Smooth muscle cell of trachea (primary cell): Measurements from ENCODE around the gene UBE2J2. TPM values are rescaled to one million over a fixed set of nuclear protein-coding genes. Genes with fewer than 3 reads are reported as not detected.

ENCODE experiments used
- total RNA-seq: library from RNA; depleted of rRNA; stranded (reverse); fragments of >200 nt; gene quantifications from 2 replicates; pipeline ENCODE4 v1.2.1, GENCODE V29; 2014

Gene UBE2J2
- 48.3 and 110 TPM in 2 replicates for total RNA-seq

DNA sequence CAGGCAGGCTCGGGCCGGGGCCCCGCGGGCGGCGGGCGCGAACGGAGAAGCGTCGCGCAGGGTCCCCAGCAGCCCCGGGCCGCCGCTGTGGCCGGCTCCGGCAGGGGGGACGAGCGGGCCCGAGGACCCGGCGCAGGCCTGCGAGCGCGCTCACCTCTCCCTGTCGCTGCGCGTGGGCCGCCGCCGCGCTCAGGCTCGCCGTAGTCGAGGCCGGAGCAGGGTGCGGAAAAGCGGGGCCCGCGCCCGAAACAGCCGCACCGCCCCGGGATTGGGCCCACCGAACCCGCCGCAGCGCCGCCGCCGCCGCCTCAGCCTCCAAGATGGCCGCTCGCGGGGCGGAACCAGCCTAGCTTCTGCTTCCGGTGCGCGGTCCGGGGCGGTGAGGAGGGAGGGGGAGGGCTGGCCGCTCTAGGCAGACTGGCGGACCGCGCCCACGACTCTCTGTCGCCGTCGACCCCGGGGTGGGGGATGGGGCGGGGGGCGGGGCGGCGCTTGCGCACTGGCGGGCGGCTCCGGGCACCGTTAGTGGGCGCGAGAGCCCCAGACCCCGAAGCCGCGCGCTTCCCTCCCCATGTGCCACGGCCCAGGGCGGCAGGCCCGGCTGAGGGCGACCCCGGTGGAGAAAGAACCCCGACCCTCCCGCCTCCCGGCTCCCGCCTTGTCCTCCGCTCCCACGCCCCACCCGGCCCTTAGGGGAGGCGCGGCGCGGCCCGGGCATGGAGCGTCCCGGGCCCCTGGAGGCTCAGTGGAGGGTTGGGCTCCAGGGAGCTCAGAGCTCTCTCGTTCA, at the start of gene UBE2J2:
Gene UBE2J2 (minus strand): TSS at position 343 of the 787 bp plus-strand sequence. CDS start 5,862 bp downstream, outside the sequence.

DNA sequence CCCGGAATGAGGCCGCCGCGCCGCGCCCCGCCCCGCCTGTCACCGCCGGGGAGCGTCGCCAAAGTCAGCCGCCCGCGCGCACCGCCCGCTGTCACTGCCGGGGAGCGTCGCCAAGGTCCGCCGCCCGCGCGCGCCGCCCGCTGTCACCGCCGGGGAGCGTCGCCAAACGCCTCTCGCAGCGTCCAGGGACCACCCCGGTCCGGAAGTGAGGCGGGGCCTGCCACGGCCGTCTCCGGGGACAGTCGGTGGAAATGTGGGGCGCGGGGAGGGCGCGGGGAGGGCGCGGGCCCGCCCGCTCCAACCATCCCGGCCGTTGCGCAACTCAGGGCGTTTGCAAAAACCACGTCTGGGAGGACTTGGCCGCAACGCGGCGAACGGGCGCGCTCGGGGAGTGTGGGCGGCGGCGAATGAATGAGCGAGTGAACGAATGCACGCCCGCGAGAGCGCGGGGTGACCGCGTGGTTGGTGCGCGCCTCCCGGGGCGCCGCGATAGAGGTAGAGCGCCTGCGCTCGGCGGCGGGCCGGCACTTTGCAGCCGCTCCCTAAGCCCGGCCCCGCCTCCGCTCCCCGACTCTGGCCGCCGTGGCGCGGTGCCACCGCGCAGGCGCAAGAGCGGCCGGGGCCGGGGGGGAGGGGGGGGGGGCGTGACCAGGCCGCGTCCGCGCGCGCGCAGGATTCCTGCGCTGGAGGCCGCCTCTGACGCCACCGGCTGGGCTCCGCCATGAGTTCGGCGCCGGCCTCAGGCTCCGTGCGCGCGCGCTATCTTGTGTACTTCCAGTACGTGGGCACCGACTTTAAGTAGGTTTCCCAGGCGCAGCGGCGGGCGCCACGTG, 34.5 kb upstream of the UBE2J2 start, which contains the start of the genes ACAP3 and PUSL1:
Gene ACAP3 (minus strand): TSS at position 8 of the 833 bp plus-strand sequence. CDS start 115 bp downstream, outside the sequence.
Gene PUSL1 (plus strand): TSS at position 675 of the 833 bp plus-strand sequence. CDS start 47 bp downstream, at position 722.

DNA sequence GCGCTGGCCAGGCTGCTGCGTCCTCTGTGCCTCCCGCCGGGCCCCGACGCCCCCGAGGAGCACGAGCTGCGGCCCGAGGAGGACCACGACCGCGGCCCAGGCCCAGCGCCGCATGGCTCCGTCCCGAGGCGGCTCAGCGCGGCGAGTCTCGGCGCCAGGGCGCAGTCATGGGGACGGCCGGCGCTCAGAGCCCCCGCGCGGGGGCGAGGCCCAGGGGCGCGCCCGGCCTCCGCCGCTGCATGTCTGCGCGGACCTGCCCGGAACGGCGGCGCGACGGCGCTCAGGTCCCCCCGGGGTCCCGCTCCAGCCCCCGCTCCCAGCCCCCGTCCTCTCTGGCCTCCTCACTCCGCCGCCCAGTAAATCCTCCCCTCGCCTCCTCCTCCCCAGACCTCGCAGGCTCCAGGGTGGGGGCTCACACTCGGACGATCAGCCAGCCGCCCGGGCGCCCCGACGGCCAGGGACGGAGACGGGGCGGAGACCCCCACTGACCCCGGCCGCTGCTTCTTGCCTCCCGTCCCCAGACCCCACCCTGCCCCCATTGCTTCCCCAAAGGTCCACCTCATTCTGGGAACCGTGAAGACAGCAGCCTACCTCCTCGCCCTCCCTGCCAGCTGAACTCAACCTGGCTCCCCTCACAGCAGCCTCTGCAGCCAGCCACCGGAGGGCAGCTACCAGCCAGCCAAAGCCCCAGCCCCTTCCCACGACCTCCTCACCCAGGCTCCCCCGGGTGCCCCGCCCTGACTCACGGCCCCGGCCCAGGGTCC, 26.9 kb downstream of the UBE2J2 start, which contains the start of gene C1QTNF12:
Gene C1QTNF12 (minus strand): TSS at position 146 of the 764 bp plus-strand sequence. CDS start 32 bp downstream, at position 114.

DNA sequence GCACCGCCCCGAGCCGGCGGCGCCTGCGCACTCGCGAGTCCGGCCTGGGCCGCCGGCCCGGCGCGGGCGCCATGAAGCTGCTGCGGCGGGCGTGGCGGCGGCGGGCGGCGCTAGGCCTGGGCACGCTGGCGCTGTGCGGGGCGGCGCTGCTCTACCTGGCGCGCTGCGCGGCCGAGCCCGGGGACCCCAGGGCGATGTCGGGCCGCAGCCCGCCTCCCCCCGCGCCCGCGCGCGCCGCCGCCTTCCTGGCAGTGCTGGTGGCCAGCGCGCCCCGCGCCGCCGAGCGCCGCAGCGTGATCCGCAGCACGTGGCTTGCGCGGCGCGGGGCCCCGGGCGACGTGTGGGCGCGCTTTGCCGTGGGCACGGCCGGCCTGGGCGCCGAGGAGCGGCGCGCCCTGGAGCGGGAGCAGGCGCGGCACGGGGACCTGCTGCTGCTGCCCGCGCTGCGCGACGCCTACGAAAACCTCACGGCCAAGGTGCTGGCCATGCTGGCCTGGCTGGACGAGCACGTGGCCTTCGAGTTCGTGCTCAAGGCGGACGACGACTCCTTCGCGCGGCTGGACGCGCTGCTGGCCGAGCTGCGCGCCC, 41.4 kb downstream of the UBE2J2 start, which contains the start of gene B3GALT6:
Gene B3GALT6 (plus strand): TSS at position 30 of the 588 bp plus-strand sequence. CDS start 42 bp downstream, at position 72.

DNA sequence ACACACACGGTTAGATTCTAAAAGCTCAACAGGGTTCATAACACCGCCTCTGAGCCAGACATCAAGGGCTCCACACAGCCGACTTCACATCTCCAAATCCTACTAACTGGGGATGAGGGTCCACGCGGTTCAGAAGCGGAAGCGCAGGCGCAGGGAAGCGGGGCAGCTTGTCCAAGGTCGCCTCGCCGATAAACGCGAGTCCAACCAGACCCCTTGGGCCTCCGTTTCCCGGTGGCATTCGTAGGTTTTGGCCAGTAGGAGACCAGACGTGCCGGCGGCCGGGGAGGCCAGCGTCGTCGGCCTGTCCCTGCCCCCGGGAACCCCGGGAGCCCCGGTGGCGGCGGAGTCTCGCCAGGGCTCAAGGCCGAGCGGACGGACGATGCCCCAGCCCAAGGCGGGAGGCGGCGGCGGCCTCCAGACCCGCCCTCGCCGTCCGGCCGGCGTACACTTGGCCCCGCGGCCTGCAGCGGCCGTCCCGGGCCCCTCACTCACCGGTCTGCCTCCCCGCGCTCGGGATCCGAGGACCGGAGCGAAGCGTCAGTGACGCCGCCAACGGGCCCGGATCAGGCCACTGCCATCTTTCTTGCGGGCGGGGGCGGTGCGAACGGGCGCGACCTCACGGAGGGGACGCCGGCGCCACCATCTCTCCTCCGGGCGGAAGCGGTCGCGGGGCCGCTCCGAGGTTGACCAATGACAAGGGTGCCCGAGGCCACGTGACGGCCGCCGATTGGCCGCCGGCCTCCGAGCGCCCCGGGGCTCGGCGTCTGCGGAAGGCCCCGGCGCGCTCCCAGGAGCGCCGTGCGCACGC, 42.0 kb downstream of the UBE2J2 start, which contains the start of gene SDF4:
Gene SDF4 (minus strand): TSS at position 602 of the 808 bp plus-strand sequence. CDS start 3,229 bp downstream, outside the sequence.

DNA sequence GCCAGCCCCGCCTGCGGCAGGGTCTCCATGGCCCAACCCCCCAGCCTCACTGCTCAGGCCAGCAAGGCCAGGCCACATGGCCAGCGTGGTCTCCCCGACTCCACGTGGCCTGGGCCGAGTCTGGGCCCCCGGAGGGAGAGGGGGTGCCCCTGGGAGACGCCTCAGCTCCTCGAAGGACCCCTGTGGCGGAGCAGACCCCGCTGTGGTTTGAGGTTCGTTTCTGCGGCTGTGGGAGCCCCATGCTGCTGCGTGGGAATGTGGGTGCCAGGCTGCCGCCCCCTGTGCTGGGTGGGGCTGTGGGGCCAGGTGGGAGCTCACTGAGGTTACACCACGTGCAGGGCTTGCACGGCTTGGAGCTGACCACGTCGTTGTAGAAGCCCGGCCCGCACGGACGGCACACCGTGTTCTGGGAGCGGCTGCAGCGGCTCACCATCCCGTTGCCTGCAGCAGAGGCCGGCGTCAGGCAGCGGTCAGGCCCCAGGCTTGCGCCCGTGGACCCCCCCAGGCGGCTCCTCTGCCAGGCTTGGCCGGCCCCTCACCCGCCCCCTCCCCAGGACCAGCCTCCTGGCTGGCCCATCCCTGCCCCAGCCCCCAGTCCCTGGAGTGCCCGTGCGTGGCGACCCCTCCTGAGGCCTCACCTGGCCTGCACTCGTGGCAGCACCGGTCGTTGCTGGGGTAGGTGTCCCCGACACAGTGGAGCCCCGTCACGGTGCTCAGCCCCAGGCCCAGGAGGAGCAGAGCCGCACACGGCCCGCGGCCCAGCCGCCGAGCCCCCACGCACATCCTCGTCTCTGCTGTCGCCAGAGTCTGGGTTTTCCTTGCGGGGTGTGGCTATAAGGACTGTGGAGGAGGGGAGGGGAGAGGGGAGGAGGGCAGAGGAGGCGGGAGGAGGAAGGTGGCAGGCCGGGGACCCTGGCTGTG, 60.0 kb downstream of the UBE2J2 start, which contains the start of gene TNFRSF4:
Gene TNFRSF4 (minus strand): TSS at position 809 of the 921 bp plus-strand sequence. CDS start 26 bp downstream, at position 783.

DNA sequence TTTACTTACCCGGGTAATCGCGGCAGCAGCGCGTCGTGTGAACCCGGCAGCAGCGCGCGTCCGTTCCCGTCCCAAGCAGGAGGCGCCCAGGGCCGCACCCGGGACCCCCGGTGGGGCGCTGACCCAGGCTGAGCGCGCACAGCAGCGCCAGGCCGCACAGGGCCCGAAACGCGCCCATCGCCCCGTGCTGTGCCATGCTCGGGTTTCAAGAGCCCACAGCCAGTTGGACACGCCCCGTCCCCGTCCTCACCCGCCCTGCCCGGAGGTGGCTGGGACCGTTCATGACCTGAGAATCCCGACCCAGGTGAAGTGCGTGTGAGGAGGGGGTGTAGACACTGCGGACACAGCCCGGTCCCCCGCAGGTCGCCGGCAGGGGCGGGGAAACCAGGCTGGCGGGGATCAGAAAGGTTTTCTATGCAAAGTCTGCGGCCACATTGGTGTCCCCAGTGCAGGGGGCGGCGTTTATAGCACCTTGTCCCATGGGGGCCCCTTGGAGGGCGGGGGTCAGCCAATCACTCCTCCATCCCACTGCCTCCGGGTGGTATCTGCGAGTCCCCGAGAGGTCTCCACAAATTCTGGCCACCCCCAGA, 67.2 kb downstream of the UBE2J2 start, which contains the start of gene TNFRSF18:
Gene TNFRSF18 (minus strand): TSS at position 217 of the 590 bp plus-strand sequence. CDS start 21 bp downstream, at position 196.

Other genes with a start within 250 kb of the UBE2J2 start
- gene RNF223, start 199.5 kb downstream of the UBE2J2 start, total RNA-seq, result 0.15 TPM in 1 of 2 replicates, not detected in the other
- gene C1orf159, start 157.8 kb downstream of the UBE2J2 start, total RNA-seq, result 5.0 and 5.4 TPM in 2 replicates
- not detected in 2 replicates for gene TTLL10, start 100.0 kb downstream of the UBE2J2 start, total RNA-seq
- gene TNFRSF18, start 67.3 kb downstream of the UBE2J2 start, total RNA-seq, result 0.33 and 0.44 TPM in 2 replicates
- under 0.01 and 0.17 TPM in 2 replicates for gene TNFRSF4, start 59.7 kb downstream of the UBE2J2 start, total RNA-seq
- gene SDF4, start 41.9 kb downstream of the UBE2J2 start, total RNA-seq, result 137 and 202 TPM in 2 replicates
- 25.5 and 38.4 TPM in 2 replicates for gene B3GALT6, start 41.6 kb downstream of the UBE2J2 start, total RNA-seq
- 2.5 and 5.1 TPM in 2 replicates for gene C1QTNF12, start 27.1 kb downstream of the UBE2J2 start, total RNA-seq
- gene SCNN1D, start 6.6 kb upstream of the UBE2J2 start, total RNA-seq, result 2.5 and 4.3 TPM in 2 replicates
- gene ACAP3, start 34.1 kb upstream of the UBE2J2 start, total RNA-seq, result 74.6 and 80.6 TPM in 2 replicates
- gene PUSL1, start 34.7 kb upstream of the UBE2J2 start, total RNA-seq, result 18.2 and 30.3 TPM in 2 replicates
- gene INTS11, start 50.8 kb upstream of the UBE2J2 start, total RNA-seq, result 62.8 and 67.6 TPM in 2 replicates
- gene CPTP, start 50.9 kb upstream of the UBE2J2 start, total RNA-seq, result 8.9 and 22.3 TPM in 2 replicates
- 0.15 and 0.50 TPM in 2 replicates for gene TAS1R3, start 57.4 kb upstream of the UBE2J2 start, total RNA-seq
- gene DVL1, start 75.6 kb upstream of the UBE2J2 start, total RNA-seq, result 81.9 and 138 TPM in 2 replicates
- gene MXRA8, start 84.7 kb upstream of the UBE2J2 start, total RNA-seq, result 534 and 638 TPM in 2 replicates
- gene AURKAIP1, start 101.4 kb upstream of the UBE2J2 start, total RNA-seq, result 109 and 137 TPM in 2 replicates
- 140 and 163 TPM in 2 replicates for gene CCNL2, start 125.5 kb upstream of the UBE2J2 start, total RNA-seq
- gene MRPL20, start 133.4 kb upstream of the UBE2J2 start, total RNA-seq, result 63.5 and 109 TPM in 2 replicates
- gene ANKRD65, start 147.4 kb upstream of the UBE2J2 start, total RNA-seq, result 2.8 and 4.2 TPM in 2 replicates
- 5.2 and 9.6 TPM in 2 replicates for gene VWA1, start 161.8 kb upstream of the UBE2J2 start, total RNA-seq
- under 0.01 TPM in 1 of 2 replicates, not detected in the other for gene ATAD3C, start 175.8 kb upstream of the UBE2J2 start, total RNA-seq
- 15.0 and 15.1 TPM in 2 replicates for gene ATAD3B, start 197.9 kb upstream of the UBE2J2 start, total RNA-seq
- gene ATAD3A, start 238.3 kb upstream of the UBE2J2 start, total RNA-seq, result 25.1 and 32.7 TPM in 2 replicates